Measurements from ENCODE around the gene SLC16A7. TPM values are rescaled to one million over a fixed set of nuclear protein-coding genes. Genes with fewer than 3 reads are reported as not detected.

Gene SLC16A7
- total RNA-seq, 4 donors from 2014 or later: 39.1 to 163 (median 88.9) TPM

DNA sequence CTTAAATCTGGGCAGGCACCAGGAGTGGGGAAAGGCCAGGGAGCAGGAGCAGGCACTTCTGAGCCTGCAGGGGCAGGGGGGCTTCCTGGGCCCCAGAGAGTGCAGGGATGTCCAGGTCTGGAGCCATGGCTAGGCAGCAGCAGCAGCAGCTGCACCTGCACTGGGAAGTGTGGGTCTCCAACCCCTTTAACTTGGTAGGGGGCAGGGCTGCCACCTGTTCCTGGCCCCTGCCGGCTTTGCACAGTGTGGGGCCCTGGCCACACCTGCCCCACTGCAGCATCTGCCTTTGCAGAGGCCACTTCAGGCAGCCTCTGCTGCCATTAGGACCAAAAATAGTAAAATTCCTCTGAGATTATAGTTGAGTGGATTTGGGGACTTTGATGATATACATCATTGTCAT lies 138.5 kb downstream of the SLC16A7 start:
- TF ChIP-seq, protein P1, sequence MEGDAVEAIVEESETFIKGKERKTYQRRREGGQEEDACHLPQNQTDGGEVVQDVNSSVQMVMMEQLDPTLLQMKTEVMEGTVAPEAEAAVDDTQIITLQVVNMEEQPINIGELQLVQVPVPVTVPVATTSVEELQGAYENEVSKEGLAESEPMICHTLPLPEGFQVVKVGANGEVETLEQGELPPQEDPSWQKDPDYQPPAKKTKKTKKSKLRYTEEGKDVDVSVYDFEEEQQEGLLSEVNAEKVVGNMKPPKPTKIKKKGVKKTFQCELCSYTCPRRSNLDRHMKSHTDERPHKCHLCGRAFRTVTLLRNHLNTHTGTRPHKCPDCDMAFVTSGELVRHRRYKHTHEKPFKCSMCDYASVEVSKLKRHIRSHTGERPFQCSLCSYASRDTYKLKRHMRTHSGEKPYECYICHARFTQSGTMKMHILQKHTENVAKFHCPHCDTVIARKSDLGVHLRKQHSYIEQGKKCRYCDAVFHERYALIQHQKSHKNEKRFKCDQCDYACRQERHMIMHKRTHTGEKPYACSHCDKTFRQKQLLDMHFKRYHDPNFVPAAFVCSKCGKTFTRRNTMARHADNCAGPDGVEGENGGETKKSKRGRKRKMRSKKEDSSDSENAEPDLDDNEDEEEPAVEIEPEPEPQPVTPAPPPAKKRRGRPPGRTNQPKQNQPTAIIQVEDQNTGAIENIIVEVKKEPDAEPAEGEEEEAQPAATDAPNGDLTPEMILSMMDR (IDR thresholded peaks at IDR 0.05; ENCODE audit: low read depth): no peak

DNA sequence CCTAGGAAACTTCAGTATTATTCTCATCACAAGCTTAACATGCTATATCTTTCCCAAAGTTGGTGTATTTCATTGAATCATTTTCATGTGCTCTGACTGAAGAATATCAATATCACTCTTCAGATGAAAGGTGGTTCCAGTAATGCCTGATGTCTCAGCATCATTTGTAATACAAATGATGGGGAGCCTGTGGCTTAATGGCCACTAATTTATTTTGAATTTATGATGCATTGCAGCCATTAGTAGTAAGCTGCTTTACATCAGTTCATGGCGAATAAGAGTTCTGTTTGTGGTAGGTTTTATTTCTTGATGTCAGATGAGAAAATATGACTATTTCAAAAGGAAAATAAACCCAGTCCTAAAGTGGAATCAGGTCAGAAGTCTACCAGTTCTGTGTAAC lies 139.4 kb downstream of the SLC16A7 start:
- TF ChIP-seq, protein P1 (IDR thresholded peaks at IDR 0.05; ENCODE audit: low read depth): no peak

DNA sequence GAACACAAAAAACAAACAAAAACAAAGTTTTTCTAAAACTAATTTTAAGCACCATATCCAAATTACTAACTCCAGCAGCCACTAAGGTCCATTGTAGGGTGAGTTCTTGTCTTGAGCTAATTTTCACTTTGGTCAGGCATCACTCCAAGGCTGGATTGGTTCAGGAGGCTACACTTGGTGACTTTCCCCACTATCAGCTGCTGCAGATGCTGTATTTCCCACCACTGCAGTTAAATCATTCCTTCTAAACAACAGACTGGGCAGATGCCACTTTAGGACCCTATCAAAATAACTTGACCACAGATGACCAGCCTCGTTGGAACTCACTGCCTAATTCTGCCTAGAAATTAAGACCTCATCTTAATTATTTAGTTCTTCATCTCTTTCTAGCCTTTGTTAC lies 140.5 kb downstream of the SLC16A7 start:
- TF ChIP-seq, protein P1 (IDR thresholded peaks at IDR 0.05; ENCODE audit: low read depth): no peak

DNA sequence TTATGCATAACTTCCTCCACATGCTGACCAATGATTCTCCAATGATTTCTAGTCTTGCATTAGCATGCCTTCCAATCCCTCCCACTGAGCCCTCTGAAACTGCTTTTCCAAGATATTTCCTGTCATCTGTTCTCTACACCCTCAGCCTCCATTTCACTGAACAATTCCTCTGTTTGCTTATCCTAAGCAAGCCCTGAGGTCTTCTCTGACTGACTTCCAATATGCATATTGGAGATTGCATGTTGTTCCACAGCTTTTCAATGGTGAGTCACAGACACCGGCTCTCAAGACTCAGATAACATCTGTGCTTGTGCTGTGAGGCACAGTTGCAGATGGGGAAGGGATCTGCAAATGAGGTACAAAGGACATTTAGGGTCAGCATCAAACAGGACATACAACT lies 141.0 kb downstream of the SLC16A7 start:
- TF ChIP-seq, protein P1 (IDR thresholded peaks at IDR 0.05; ENCODE audit: low read depth): no peak

DNA sequence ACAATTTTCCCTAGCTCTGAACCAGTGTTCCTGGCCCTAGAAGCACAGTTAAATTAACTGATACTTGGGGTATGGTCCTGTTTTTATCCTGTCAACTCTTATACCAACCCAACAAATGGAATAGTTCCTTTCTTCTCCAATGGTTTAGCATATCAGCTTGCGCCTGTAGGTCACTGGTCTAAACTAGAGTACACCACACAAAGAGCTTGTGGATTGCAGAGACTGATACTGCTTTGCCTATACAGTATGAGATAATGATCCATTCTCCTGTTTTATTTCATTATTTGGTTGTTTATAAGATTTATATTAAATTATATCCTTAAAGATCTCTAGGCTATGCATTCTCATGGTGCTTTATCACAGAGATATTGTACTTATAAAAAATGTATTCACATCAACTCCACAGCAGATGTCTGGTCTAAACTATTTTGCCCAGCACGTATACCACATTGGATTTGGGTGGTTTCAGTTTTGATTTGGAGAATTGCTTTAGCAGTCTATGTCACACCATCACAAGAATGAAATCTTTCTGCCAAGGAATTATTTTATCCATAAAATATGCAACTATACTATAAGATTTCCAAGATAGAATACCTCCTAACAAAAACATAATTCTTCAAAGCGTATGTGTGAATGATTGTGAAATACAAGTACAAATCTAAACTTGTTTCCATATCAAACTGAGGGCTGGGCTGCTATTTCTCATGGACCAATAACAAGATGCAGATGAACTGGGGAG lies 142.1 kb downstream of the SLC16A7 start:
- TF ChIP-seq, protein P1 (IDR thresholded peaks at IDR 0.05; ENCODE audit: low read depth): no peak

DNA sequence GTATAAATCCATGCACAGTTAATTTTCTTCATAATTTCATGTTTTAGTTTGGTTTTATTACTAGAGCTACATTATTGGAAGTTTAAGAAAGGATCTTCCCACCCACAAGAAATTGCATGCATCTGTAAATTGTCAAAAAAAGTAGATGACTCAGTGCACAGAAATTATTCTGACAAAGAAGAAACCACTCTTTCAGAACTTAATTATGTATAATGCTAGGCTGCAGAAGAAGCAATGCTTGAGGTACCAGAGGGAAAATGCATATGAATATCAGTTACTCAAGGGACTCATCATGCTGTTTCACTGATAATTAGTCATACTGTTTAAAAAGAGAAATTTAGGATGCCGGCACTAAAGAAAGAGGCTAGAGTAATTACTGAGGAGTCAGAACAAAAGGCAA lies 147.0 kb downstream of the SLC16A7 start:
- TF ChIP-seq, protein P1 (IDR thresholded peaks at IDR 0.05; ENCODE audit: low read depth): no peak

DNA sequence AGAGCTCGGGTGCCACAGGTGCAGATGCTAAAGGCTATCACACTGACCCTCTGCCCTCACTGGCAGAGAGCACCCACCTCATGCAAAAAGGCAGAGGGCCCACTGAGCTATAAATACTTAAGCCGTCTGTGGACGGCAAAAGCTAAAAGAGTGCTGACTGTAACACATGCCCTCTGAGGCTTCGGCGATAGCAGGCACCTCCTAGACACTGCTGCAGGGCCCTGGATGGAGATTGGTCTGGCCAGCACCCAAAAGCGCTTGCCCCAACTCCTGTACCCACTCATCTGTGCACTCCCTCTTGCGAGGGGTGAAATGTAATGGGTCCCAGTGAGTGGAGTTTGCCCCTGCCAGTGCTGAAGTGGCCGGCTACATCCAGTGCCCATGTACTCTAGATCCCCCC lies 148.7 kb downstream of the SLC16A7 start:
- TF ChIP-seq, protein P1 (IDR thresholded peaks at IDR 0.05; ENCODE audit: low read depth): no peak

Data from subcutaneous adipose tissue (tissue), 4 donors.